GM12892 (cell line): ENCODE data around the gene MAP2K6.

Experiments
- DNase-seq: peaks from one replicate; pipeline ENCODE4 v3.0.0; 2011; ENCODE audit not compliant: insufficient read length
- FAIRE-seq: peaks from 2 replicates; lab custom pipeline; 2011; peaks lifted over from hg19 to GRCh38; lab: Jason Lieb, UNC
- POLR2A ChIP-seq: IDR thresholded peaks from 2 replicates; pipeline ENCODE4 v1.6.1; 2011; ENCODE audit warnings: low read depth, low read length, control low read depth
- POLR2AphosphoS5 ChIP-seq: IDR thresholded peaks from 2 replicates; pipeline ENCODE4 v1.6.1; 2011; ENCODE audit warnings: low read depth, low read length, control low read depth
- TAF1 ChIP-seq: IDR thresholded peaks from 2 replicates; pipeline ENCODE4 v1.6.1; 2011; ENCODE audit warnings: low read depth, mild to moderate bottlenecking, control low read depth, low read length, borderline replicate concordance

MAP2K6 gene

DNA sequence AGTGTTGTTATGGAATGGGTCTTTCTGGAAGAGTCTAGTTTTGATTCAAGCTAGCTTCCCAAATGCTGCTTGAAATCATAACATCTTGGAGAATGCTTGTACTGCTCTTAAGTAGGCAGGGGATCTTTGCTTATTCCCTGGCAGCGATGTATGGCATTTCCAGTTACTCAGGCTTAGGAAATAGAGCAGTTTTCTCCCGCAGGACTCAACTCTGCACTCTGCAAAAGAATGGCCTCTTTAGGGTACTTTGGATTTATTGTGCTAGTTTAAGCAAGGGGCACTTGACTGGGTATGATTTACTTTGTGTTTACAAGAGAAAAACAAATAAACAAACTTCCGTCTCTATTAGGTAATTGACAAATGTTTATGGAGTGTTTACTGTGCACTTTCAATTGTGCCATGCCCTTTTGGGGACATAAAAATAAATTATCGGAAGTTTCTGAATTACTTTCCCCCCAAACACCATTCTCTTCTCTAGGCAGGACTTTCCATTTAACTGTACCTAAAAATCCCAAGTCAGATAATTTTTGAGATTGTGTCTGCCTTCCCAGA, 164.0 kb downstream of the MAP2K6 start:
- FAIRE-seq, result no peak

DNA sequence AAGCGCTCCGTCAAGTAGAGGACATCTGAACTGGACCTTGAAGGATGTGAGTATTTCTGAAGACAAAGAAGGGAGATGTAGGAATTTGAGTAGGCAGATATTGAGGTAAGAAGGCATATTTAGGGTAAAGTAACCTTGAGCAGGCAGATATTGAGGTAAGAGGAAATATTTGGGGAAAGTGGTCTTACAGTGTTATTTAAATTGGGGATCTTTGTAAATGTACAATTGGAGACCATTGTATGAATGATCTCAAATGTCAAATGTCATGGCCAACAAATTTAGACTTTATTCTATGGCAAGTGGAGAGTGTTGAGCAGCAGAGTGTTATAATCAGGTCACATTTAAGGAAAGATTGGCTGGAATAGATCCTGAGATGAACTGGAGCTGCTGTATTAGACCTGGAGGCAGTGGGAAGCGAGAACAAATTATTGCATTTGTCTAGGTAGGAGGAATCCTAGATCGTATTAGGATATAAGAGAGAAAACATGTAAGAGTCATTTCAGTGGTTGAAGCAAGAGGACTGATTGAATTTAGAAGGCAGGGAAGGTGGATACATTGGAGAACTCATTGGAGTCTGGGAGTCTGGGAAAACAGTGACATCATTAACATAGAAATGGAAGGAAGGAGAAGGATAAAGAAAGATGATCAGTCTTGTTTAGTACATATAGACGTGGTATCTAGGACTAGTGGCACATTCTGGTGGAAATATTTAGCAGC, 165.6 kb downstream of the MAP2K6 start:
- TF ChIP-seq POLR2AphosphoS5 (no peak), TAF1 (no peak)
- FAIRE-seq (no peak), DNase-seq (no peak)

More for the DNA sequence above, 164.0 kb downstream of the MAP2K6 start:
- TF ChIP-seq TAF1, result no peak
- no peak for TF ChIP-seq POLR2AphosphoS5
- no peak for TF ChIP-seq POLR2A
- no peak for DNase-seq

DNA sequence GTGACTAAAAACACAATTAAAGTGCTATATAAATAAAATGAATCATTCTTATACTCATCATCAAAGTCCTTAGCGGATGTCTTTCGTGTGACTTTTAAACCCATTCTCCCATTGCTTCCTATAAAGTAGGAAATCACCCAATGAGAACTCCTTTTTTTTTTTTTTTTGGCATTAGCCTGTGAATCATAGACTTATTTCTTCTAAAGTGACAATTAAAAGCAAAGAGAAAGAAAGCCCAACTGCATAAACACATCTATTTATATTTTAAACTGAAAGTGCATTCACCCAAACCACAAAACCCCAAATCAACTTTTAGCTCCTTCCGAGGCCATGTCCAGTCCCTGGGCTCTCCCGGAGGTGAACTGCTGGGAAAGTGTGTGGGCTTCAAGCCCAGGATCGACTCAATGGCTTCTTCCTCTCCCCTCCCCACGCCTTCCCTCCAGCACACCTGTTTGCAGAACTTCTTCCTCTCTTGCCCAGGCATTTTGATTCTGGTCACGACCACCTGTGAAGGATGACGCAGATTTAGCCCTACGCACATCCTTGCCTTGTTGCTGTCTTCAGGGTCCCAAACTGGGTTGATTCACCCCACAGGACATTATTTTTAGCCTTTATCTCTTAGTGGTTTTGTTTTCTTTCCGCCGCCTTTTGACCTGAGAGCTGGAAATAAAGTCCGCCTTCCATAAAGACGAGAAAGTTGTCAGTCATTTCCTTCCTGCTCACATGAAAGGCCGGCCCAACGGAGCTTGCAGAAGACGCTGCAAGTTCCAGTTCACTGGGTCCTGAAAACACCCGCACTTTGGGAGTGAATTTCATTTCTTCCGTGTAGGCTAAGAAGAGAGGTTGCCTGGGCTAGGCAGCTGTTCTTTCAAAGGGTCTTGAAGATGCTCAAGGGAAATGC, 166.8 kb downstream of the MAP2K6 start:
- DNase-seq (peak; percentile 10), FAIRE-seq (peak; percentile 82)
- TF ChIP-seq POLR2AphosphoS5 (no peak), POLR2A (no peak), TAF1 (no peak)

DNA sequence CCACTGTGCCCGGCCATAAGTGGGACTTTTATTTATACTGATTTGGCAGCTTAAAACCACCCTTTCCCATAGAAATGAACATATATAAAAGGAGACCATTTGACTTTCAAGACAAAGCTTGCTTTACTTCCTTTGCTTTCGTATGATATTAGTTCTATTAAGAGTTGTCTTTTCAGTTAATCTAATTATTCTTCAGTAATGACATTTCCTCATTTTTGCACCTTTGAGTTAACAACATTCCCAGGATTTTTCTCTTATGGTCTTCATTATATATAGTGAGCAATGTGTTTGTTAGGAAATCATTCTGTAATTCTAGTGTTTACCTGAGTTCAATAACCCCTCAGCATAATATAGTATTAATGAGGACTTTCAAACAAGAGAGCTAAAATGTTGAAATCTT, 173.8 kb downstream of the MAP2K6 start:
- no peak for FAIRE-seq
- no peak for TF ChIP-seq POLR2AphosphoS5
- no peak for TF ChIP-seq POLR2A
- no peak for TF ChIP-seq TAF1
- DNase-seq, result no peak

DNA sequence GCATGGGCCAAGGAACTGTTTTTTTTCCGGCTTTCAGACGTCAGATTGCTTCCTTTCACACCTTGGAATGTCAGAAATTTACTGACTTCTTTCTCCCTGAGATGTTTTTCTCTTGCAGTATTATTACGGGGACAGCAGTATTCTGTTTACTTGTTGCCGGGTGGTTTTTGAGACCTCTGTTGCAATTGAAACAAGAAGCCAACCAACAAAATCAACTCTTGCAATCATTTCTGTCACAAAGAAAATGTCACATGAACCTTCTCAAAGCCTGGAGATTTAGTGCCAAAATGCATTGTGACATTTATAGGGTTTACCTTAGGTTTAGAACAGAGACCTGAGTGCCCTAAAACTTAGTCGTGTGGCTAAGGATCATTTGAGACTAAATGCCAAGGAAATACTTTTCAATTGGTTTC, 174.3 kb downstream of the MAP2K6 start:
- no peak for DNase-seq
- no peak for FAIRE-seq
- no peak for TF ChIP-seq TAF1

DNA sequence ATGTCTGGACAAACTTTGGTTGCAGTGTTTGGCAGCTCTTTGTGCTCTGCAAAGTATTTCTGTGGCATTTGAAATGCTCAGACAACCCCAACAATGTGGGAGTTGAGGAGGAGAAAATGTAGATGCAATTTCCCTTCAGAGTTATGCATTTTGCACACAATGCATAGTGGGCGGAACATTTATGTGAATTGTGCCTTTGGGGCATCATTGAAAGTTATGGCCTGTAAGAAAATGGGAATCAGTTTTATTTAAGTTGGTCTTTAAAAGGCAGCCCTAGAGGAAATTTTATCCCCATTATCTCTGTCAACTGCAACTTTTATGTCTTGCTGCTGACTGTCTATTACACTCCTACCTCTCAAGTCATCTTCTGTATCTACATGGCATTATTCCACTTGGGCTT, 176.2 kb downstream of the MAP2K6 start:
- DNase-seq, result no peak
- FAIRE-seq, result no peak
- TF ChIP-seq TAF1 (no peak), POLR2AphosphoS5 (no peak), POLR2A (no peak)

DNA sequence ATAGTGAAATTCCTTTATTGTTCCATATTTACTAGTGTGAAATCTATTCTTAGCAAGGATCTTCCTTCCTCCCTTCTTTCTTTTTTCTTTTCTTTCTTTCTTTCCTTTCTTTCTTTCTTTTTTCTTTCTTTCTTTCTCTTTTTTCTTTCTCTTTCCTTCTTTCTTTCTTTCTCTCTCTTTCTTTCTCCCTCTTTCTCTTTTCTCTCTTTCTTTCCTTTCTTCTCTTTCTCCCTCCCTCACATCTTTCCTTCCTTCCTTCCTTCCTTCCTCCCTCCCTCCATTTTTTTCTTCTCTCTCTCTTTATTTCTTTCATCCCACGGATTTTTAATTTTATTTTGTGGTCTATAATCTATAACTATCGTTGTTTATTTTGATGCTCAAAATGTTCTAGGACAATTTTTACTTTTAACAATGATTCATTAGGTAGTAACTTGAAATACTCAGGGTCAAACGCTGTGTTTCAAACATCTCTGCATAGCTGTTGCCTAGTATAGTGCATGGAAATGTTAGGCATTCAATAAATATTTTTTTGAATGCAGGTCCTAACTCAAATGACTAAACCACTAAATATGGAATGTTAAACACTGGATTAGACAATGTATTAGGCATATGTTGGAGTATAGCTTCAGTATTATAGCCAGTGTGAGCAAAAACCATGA, 178.3 kb downstream of the MAP2K6 start:
- no peak for FAIRE-seq
- TF ChIP-seq TAF1, result no peak
- TF ChIP-seq POLR2A, result no peak
- DNase-seq, result no peak

DNA sequence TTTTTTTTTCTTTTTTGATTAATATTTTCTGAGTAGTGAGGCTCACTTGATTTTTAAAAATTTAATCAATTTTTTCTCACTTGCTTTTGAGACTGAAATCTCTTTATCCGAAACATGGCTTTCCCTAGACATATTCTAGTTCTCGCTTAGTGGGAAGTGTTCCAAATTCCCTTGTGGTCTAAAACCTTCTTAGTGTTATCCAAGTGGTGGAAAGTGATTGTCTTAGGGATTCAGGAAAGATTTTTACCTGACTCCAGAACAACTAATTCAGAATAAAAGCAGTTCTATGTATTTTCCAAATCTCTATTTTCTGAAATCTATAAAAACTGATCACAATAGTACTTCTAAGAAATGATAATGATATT, 178.8 kb downstream of the MAP2K6 start:
- no peak for TF ChIP-seq TAF1
- TF ChIP-seq POLR2A, result no peak
- no peak for TF ChIP-seq POLR2AphosphoS5
- no peak for FAIRE-seq
- DNase-seq, result no peak

DNA sequence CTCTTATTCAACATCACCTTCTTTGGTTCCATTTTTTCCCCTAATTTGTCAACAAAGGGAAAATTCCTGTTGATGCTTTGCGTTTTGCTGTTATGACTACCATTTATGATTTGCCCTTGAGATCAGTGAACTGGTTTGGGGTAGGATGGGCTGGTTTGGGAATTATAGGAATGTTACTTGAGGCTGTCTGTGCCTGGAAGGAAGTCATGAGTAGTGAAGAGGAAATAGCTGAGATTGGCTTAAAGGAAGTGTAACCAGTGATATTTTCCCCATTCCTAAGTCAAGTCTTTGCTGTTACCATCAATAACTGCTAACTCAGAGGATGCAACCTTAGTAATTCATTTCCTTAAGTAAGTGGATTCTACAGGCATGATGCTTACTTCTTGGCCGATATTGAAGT, 179.2 kb downstream of the MAP2K6 start:
- no peak for DNase-seq
- no peak for TF ChIP-seq POLR2AphosphoS5
- no peak for TF ChIP-seq TAF1
- no peak for TF ChIP-seq POLR2A
- FAIRE-seq, result no peak

DNA sequence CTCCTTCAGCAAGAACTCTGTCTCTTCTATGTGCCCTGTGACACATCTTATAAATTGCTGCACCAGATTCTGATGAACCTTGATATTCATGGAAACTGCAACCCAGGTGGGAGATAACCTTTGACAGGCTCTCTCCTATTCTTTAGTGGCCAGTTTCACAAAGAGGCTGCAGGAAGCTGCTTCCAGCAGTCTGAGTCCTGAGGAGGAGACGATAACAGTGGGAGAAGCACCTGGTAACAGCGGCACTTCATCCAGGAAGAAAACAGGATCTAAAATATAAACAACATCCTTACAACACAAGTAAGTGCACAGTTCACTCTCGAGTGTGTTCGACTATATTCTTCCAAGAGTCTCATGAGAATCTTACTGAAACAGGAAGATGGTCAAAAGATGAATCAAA, 180.1 kb downstream of the MAP2K6 start:
- TF ChIP-seq TAF1, result no peak
- no peak for TF ChIP-seq POLR2AphosphoS5
- TF ChIP-seq POLR2A, result no peak
- FAIRE-seq (no peak), DNase-seq (no peak)

DNA sequence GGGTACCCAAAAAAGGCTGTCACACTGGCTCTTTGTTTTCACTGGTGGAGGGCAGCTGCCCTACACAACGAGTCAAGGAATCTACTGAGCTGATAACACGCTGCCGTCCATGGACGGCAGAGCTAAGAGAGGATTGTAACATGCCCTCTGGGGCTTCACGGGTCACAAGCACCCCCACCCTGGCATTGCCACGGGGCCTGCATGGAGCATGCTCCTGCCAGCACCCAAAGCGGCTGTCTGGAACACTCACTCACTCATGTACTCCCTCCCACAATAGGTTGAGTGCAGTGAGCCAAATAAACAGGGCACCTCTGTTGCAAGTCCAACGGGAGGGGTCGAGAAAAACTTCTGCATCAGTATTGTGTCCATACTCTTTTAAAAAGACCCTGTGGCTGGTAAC, 181.6 kb downstream of the MAP2K6 start:
- no peak for DNase-seq
- TF ChIP-seq TAF1 (no peak), POLR2A (no peak), POLR2AphosphoS5 (no peak)
- no peak for FAIRE-seq
